Rectal smooth muscle tissue (tissue), 1 donor: Measurements from ENCODE around the gene DENND1A.

ENCODE experiments used
- H3K27ac ChIP-seq: one replicate; pipeline ENCODE4 v1.7.0; 2013; ENCODE audit warnings: low read depth, low read length, inconsistent platforms
- H3K27me3 ChIP-seq: one replicate; pipeline ENCODE4 v1.7.0; 2013; ENCODE audit warnings: low read length; ENCODE audit not compliant: control insufficient read depth, insufficient read depth
- H3K36me3 ChIP-seq: one replicate; pipeline ENCODE4 v1.7.0; 2013; ENCODE audit warnings: low read length; ENCODE audit not compliant: control insufficient read depth, insufficient read depth
- H3K4me1 ChIP-seq: one replicate; pipeline ENCODE4 v1.7.0; 2013; ENCODE audit warnings: low read length; ENCODE audit not compliant: control insufficient read depth, insufficient read depth
- H3K4me3 ChIP-seq: one replicate; pipeline ENCODE4 v1.7.0; 2013; ENCODE audit warnings: low read length
- H3K9ac ChIP-seq: one replicate; pipeline ENCODE4 v1.7.0; 2013; ENCODE audit warnings: low read length

The DENND1A gene

GRCh38 chr9:123864251-123864650, 65.7 kb downstream of the DENND1A start:
- H3K4me1 ChIP-seq = no peaks in the 10 kb centered on the region
- no peak overlapping the region for H3K9ac ChIP-seq
- H3K27ac ChIP-seq = no peak overlapping the region
- H3K27me3 ChIP-seq = no peaks in the 10 kb centered on the region
- H3K4me3 ChIP-seq = no peak overlapping the region
- H3K36me3 ChIP-seq = no peaks in the 10 kb centered on the region

- Histone ChIP-seq H3K9ac (no peak overlapping the region), H3K27me3 (no peaks in the 10 kb centered on the region), H3K27ac (no peak overlapping the region), H3K4me3 (no peak overlapping the region), H3K36me3 (no peaks in the 10 kb centered on the region), H3K4me1 (no peaks in the 10 kb centered on the region)
These were observed 66.6 kb downstream of the DENND1A start for GRCh38 chr9:123863164-123863855.

GRCh38 chr9:123861756-123862120, 68.2 kb downstream of the DENND1A start:
- Histone ChIP-seq H3K4me1 (no peaks in the 10 kb centered on the region), H3K4me3 (no peak overlapping the region), H3K36me3 (no peaks in the 10 kb centered on the region), H3K27me3 (no peaks in the 10 kb centered on the region), H3K9ac (no peak overlapping the region), H3K27ac (no peak overlapping the region)

GRCh38 chr9:123861086-123861755, 68.7 kb downstream of the DENND1A start:
- Histone ChIP-seq H3K4me3 (no peak overlapping the region), H3K9ac (no peak overlapping the region), H3K27ac (no peak overlapping the region), H3K36me3 (no peaks in the 10 kb centered on the region), H3K27me3 (no peaks in the 10 kb centered on the region), H3K4me1 (no peaks in the 10 kb centered on the region)

- H3K27ac ChIP-seq = no peak overlapping the region
- no peaks in the 10 kb centered on the region for H3K36me3 ChIP-seq
- H3K9ac ChIP-seq = no peak overlapping the region
- H3K27me3 ChIP-seq = no peaks in the 10 kb centered on the region
- no peak overlapping the region for H3K4me3 ChIP-seq
- H3K4me1 ChIP-seq = no peaks in the 10 kb centered on the region
These were observed 69.3 kb downstream of the DENND1A start for GRCh38 chr9:123860603-123861002.

GRCh38 chr9:123852403-123852802, 77.5 kb downstream of the DENND1A start:
- H3K27me3 ChIP-seq = no peaks in the 10 kb centered on the region
- no peak overlapping the region for H3K27ac ChIP-seq
- H3K4me3 ChIP-seq = no peak overlapping the region
- no peaks in the 10 kb centered on the region for H3K36me3 ChIP-seq
- H3K4me1 ChIP-seq = no peaks in the 10 kb centered on the region
- no peak overlapping the region for H3K9ac ChIP-seq

- Histone ChIP-seq H3K36me3 (no peaks in the 10 kb centered on the region), H3K27me3 (no peaks in the 10 kb centered on the region), H3K9ac (no peak overlapping the region), H3K4me3 (no peak overlapping the region), H3K27ac (no peak overlapping the region), H3K4me1 (no peaks in the 10 kb centered on the region)
These were observed 78.1 kb downstream of the DENND1A start for GRCh38 chr9:123851851-123852250.

GRCh38 chr9:123848447-123849085, 81.4 kb downstream of the DENND1A start:
- Histone ChIP-seq H3K4me3 (no peak overlapping the region), H3K4me1 (no peaks in the 10 kb centered on the region), H3K36me3 (peaks cover 2% of the 10 kb centered on the region), H3K27me3 (no peaks in the 10 kb centered on the region), H3K9ac (no peak overlapping the region), H3K27ac (no peak overlapping the region)

- Histone ChIP-seq H3K4me3 (no peak overlapping the region), H3K4me1 (no peaks in the 10 kb centered on the region), H3K27me3 (no peaks in the 10 kb centered on the region), H3K9ac (no peak overlapping the region), H3K36me3 (peaks cover 2% of the 10 kb centered on the region), H3K27ac (no peak overlapping the region)
These were observed 83.0 kb downstream of the DENND1A start for GRCh38 chr9:123846966-123847365.

GRCh38 chr9:123843703-123844102, 86.2 kb downstream of the DENND1A start:
- peaks cover 2% of the 10 kb centered on the region for H3K36me3 ChIP-seq
- no peaks in the 10 kb centered on the region for H3K27me3 ChIP-seq
- no peak overlapping the region for H3K27ac ChIP-seq
- no peak overlapping the region for H3K9ac ChIP-seq
- no peak overlapping the region for H3K4me3 ChIP-seq
- no peaks in the 10 kb centered on the region for H3K4me1 ChIP-seq

- H3K4me3 ChIP-seq = no peak overlapping the region
- H3K9ac ChIP-seq = no peak overlapping the region
- no peak overlapping the region for H3K27ac ChIP-seq
- H3K27me3 ChIP-seq = no peaks in the 10 kb centered on the region
- H3K4me1 ChIP-seq = peaks cover 2% of the 10 kb centered on the region
- H3K36me3 ChIP-seq = no peaks in the 10 kb centered on the region
These were observed 94.1 kb downstream of the DENND1A start for GRCh38 chr9:123835821-123836220.

- Histone ChIP-seq H3K27me3 (no peaks in the 10 kb centered on the region), H3K4me1 (peaks cover 2% of the 10 kb centered on the region), H3K36me3 (no peaks in the 10 kb centered on the region), H3K27ac (no peak overlapping the region), H3K9ac (no peak overlapping the region), H3K4me3 (no peak overlapping the region)
These were observed 94.9 kb downstream of the DENND1A start for GRCh38 chr9:123834889-123835562.
